HepG2 (cell line): Measurements from ENCODE around the gene MYCBP2. TPM values are rescaled to one million over a fixed set of nuclear protein-coding genes. Genes with fewer than 3 reads are reported as not detected.

Source experiments
- ATAC-seq: fragments of 200-7000 bp; cut with Tn5 transposase; 3 replicates; pipeline ENCODE4 v1.9.1; 2020; ENCODE audit warnings: mild to moderate bottlenecking, moderate library complexity
- BruUV-seq: library from RNA; stranded (reverse); fragments of 400-500 nt; replicated peaks from 2 replicates; lab custom pipeline; 2021; lab: Mats Ljungman, UMichigan
- CTCF ChIA-PET: fragments of 300-600 bp; formaldehyde crosslinking; extraction: SDS; loops from one replicate; lab custom pipeline; 2021; ENCODE audit warnings: low total read pairs, inconsistent platforms, low intra/inter-chr PET ratio; lab: Yijun Ruan, JAX
- POLR2A ChIA-PET: fragments of 350-600 bp; sonication (Branson Sonifier 250); formaldehyde crosslinking; loops from one replicate; lab custom pipeline; 2020; ENCODE audit warnings: antibody characterized with exemption, inconsistent platforms; lab: Yijun Ruan, JAX
- DNase-seq: peaks from one replicate; pipeline ENCODE4 v3.0.0-alpha.2; 2015; ENCODE audit warnings: low spot score
- FAIRE-seq: peaks from 3 replicates; lab custom pipeline; 2011; peaks lifted over from hg19 to GRCh38; lab: Jason Lieb, UNC
- H2AFZ ChIP-seq: one replicate; pipeline ENCODE4 v1.6.1; 2011; ENCODE audit warnings: low read length, inconsistent platforms
- H3K27ac ChIP-seq: fragments of 300-600 bp; 3 replicates; pipeline ENCODE4 v1.8.0; 2011; ENCODE audit warnings: mixed run types, mild to moderate bottlenecking, mixed read lengths, low read length, inconsistent platforms; ENCODE audit not compliant: insufficient read depth; ENCODE audit errors: extremely low read length
- H3K27me3 ChIP-seq, 2 experiments: fragments of 200-600 bp in 1 of 2; 2 replicates in 1 of 2; 3 replicates in 1 of 2; pipeline versions ENCODE4 v1.6.0 to v1.8.0; 2011; ENCODE audit warnings: low read length in 2 of 2, mild to moderate bottlenecking in 2 of 2, moderate library complexity in 2 of 2, inconsistent platforms in 1 of 2; ENCODE audit not compliant: insufficient read depth in 2 of 2, control insufficient read depth in 1 of 2
- H3K36me3 ChIP-seq, 2 experiments: fragments of 200-600 bp in 1 of 2; replicated peaks in 1 of 2; 2 replicates in 1 of 2; 3 replicates in 1 of 2; pipeline versions ENCODE4 v1.5.1 to v1.8.0; 2011; ENCODE audit warnings: low read length in 2 of 2, inconsistent platforms in 1 of 2; ENCODE audit not compliant: insufficient read depth in 2 of 2, control insufficient read depth in 1 of 2
- H3K4me1 ChIP-seq: 2 replicates; pipeline ENCODE4 v1.5.1; 2012; ENCODE audit warnings: low read length, inconsistent platforms; ENCODE audit not compliant: insufficient read depth
- H3K4me2 ChIP-seq: 2 replicates; pipeline ENCODE4 v1.6.0; 2011; ENCODE audit warnings: low read depth, low read length, inconsistent platforms
- H3K4me3 ChIP-seq, 3 experiments: fragments of 200-600 bp in 1 of 3; sonication (generic), shearing (Covaris generic) in 1 of 3; replicated peaks in 1 of 3; 2 replicates each; pipeline ENCODE4 v1.5.1; 2011 to 2016; ENCODE audit warnings: low read length in 3 of 3, inconsistent platforms in 2 of 3, low read depth in 2 of 3, mild to moderate bottlenecking in 2 of 3, control low read depth in 1 of 3, mixed read lengths in 1 of 3; ENCODE audit not compliant: insufficient read depth in 1 of 3
- H3K79me2 ChIP-seq: one replicate; pipeline ENCODE4 v1.6.1; 2011; ENCODE audit warnings: low read length, inconsistent platforms; ENCODE audit not compliant: insufficient read depth
- H3K9ac ChIP-seq: 2 replicates; pipeline ENCODE4 v1.6.0; 2011; ENCODE audit warnings: mild to moderate bottlenecking, low read depth, low read length, inconsistent platforms; ENCODE audit not compliant: insufficient read depth
- H3K9me3 ChIP-seq: 2 replicates; pipeline ENCODE4 v1.5.1; 2012; ENCODE audit warnings: mild to moderate bottlenecking, low read length
- H4K20me1 ChIP-seq: 2 replicates; pipeline ENCODE4 v1.6.0; 2011; ENCODE audit warnings: inconsistent platforms, mild to moderate bottlenecking, low read length, moderate library complexity; ENCODE audit not compliant: insufficient read depth
- ATAD3A ChIP-seq: sonication (generic); formaldehyde crosslinking; IDR thresholded peaks from 2 replicates; pipeline ENCODE4 v1.4.0; 2020; ENCODE audit warnings: missing genetic modification reagents
- DNMT1 ChIP-seq: sonication (generic); formaldehyde crosslinking; IDR thresholded peaks from 2 replicates; pipeline ENCODE4 v1.5.1; 2020; ENCODE audit warnings: mild to moderate bottlenecking, missing genetic modification reagents
- FOXJ3 ChIP-seq: sonication (generic); formaldehyde crosslinking; IDR thresholded peaks from 2 replicates; pipeline ENCODE4 v1.4.0; 2020; ENCODE audit warnings: missing genetic modification reagents, mild to moderate bottlenecking, borderline replicate concordance
- PTBP1 ChIP-seq: fragments of 200-400 bp; formaldehyde crosslinking; IDR thresholded peaks from 2 replicates; pipeline ENCODE4 v1.6.1; 2018; ENCODE audit warnings: low read length, low read depth; ENCODE audit not compliant: poor library complexity, severe bottlenecking
- SKI ChIP-seq: fragments of 450-650 bp; IDR thresholded peaks from one replicate; pipeline ENCODE4 v1.6.1; 2018; ENCODE audit warnings: mild to moderate bottlenecking; ENCODE audit not compliant: partially characterized antibody
- SRF ChIP-seq: IDR thresholded peaks from 2 replicates; pipeline ENCODE4 v1.6.1; 2011; ENCODE audit warnings: mild to moderate bottlenecking, low read depth, low read length, moderate library complexity
- TAF15 ChIP-seq: fragments of 200-400 bp; formaldehyde crosslinking; IDR thresholded peaks from one replicate; pipeline ENCODE4 v1.6.1; 2018; ENCODE audit warnings: mild to moderate bottlenecking, low read depth, low read length; ENCODE audit not compliant: poor library complexity, severe bottlenecking
- ZC3H13 ChIP-seq: sonication (generic); formaldehyde crosslinking; IDR thresholded peaks from 2 replicates; pipeline ENCODE4 v1.8.1; 2023; ENCODE audit warnings: mild to moderate bottlenecking, missing genetic modification reagents, moderate library complexity
- ZNF205 ChIP-seq: IDR thresholded peaks from 2 replicates; pipeline ENCODE4 v1.6.1; 2018; ENCODE audit warnings: missing biosample characterization, missing genetic modification reagents
- ZNF260 ChIP-seq: sonication (generic); formaldehyde crosslinking; IDR thresholded peaks from 2 replicates; pipeline ENCODE4 v1.4.0; 2020; ENCODE audit warnings: missing genetic modification reagents, low read depth, mild to moderate bottlenecking, borderline replicate concordance
- whole genome bisulfite sequencing: methylation state at CpG from one replicate; pipeline ENCODE4 v1.1.6; 2017; ENCODE audit warnings: low lambda C conversion rate; 5-methylcytosine and 5-hydroxymethylcytosine counted together
- in situ Hi-C: cut with HindIII; loops from 2 replicates; pipeline ENCODE4 v1.10.0; 2017; ENCODE audit warnings: low pct_unique_long_range_greater_than_20kb; ENCODE audit not compliant: extremely low pct_ligation_motif_present
- intact Hi-C: fragments of 100-400 bp; cut with micrococcal nuclease; formaldehyde crosslinking; loops from one replicate; pipeline ENCODE4 v1.10.0; 2022; ENCODE audit not compliant: unreplicated experiment
- polyA plus RNA-seq, 8 experiments: library from polyadenylated mRNA; depleted of rRNA in 3 of 8; stranded (reverse) in 7 of 8; unstranded in 1 of 8; fragments of >200 nt; fragmentation: Illumina TruSeq in 4 of 8; extraction: Trizol in 4 of 8; gene quantifications; 2 replicates each; pipeline versions ENCODE4 v1.2.1 to v1.2.3, GENCODE V29; 2011 to 2016; ENCODE audit warnings: low read depth in 4 of 8, missing spikeins in 1 of 8, mixed read lengths in 1 of 8; ENCODE audit not compliant: insufficient read depth in 1 of 8
- total RNA-seq, 5 experiments: library from RNA; depleted of rRNA; stranded (reverse); fragments of >200 nt; fragmentation: Illumina TruSeq; extraction: Trizol; gene quantifications; 2 replicates each; pipeline ENCODE4 v1.2.3, GENCODE V29; 2016; ENCODE audit warnings: low read depth in 1 of 5
- TF ChIP-seq, protein P1 (sequence below): sonication (generic); formaldehyde crosslinking; IDR thresholded peaks from 2 replicates; pipeline ENCODE4 v1.8.0; 2022; ENCODE audit warnings: missing genetic modification reagents, mild to moderate bottlenecking, moderate library complexity, borderline replicate concordance
- TF ChIP-seq, protein P2 (sequence below): sonication (generic); formaldehyde crosslinking; IDR thresholded peaks from 2 replicates; pipeline ENCODE4 v1.5.0; 2020; ENCODE audit warnings: mild to moderate bottlenecking, missing genetic modification reagents
- TF ChIP-seq, protein P3 (sequence below): sonication (generic); formaldehyde crosslinking; IDR thresholded peaks from 2 replicates; pipeline ENCODE4 v1.9.0; 2021; ENCODE audit warnings: missing genetic modification reagents, borderline replicate concordance

The MYCBP2 gene
- total and polyA plus RNA-seq, 2 of the 13 experiments (the other 11 are each of a cell fraction or from before 2014, with no cell fraction given): 16.3 to 35.3 TPM

DNA sequence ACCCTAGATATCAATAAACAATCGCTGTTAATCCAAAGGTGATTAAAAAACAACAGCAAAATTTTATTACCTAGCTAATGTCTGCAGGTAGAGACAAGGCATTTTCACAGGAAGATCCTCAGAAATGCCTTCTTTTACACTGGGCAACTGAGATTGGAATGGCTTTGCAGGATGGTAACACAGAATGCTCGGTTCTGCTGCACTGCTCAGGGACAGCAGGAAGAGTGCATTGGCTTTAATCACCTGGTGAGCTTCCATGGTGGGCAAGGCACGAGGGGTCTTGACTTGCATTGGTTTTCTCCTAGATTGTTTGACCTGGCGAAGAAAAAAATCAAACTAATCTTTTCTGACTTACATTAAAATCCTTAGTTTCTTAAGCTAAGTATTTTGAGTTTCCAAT lies 231.6 kb downstream of the MYCBP2 start:
- H3K9ac ChIP-seq: no peak overlapping the region
- TF ChIP-seq ZC3H13 (CRISPR knock-in tag): no peak
- TF ChIP-seq, all 625 proteins: peak for 0
- H4K20me1 ChIP-seq: no peaks in the 10 kb centered on the region
- H3K27ac ChIP-seq: no peak overlapping the region
- BruUV-seq: no TSS peak
- no peak for DNase-seq
- peaks cover 2 to 19% of the 10 kb centered on the region in 2 experiments; a peak in 3 of 5 replicates for H3K36me3 ChIP-seq
- POLR2A ChIA-PET: no interaction called here
- CTCF ChIA-PET: no interaction called here
- H3K79me2 ChIP-seq: no peaks in the 10 kb centered on the region
- no peak overlapping the region for H3K4me3 ChIP-seq
- H3K9me3 ChIP-seq: no peaks in the 10 kb centered on the region
- over 99% methylated on average over 4 of the region's 4 CpGs for WGBS
- H2AFZ ChIP-seq: no peak overlapping the region
- in situ Hi-C loops: no loop called here
- FAIRE-seq: no peak
- H3K4me2 ChIP-seq: no peak overlapping the region
- no peaks in the 10 kb centered on the region for H3K4me1 ChIP-seq
- no peak for ATAC-seq
- H3K27me3 ChIP-seq: no peaks in the 10 kb centered on the region
- intact Hi-C loops: no loop called here

DNA sequence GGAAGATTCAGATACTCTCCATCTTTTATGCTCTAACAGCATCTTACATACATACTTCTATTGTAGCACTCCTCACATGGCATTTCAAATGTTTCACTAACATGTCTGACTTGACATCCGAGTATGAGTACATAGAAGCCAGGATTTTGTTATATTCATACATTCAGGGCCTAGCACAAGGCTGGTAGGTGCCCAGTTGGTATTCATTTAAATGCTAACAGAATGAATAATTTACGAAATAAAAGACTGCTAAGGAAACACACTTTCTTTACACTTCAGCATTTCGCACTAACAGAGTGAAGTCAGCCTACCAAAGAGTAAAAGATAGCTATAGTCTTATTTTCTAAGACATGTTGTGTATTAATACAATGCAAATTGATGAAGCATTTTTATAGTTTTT lies 232.1 kb downstream of the MYCBP2 start:
- H3K9ac ChIP-seq: no peak overlapping the region
- H3K36me3 ChIP-seq: peaks cover 2 to 19% of the 10 kb centered on the region in 2 experiments; a peak in 3 of 5 replicates
- no peaks in the 10 kb centered on the region for H3K9me3 ChIP-seq
- FAIRE-seq: no peak
- no peaks in the 10 kb centered on the region for H3K4me1 ChIP-seq
- no peaks in the 10 kb centered on the region for H3K79me2 ChIP-seq
- CTCF ChIA-PET: no interaction called here
- no peak overlapping the region for H3K4me2 ChIP-seq
- BruUV-seq: no TSS peak
- no peak overlapping the region for H3K27ac ChIP-seq
- no peak for DNase-seq
- H3K4me3 ChIP-seq: no peak overlapping the region
- in situ Hi-C loops: no loop called here
- WGBS: 97% methylated on average over 3 of the region's 3 CpGs
- ATAC-seq: no peak
- intact Hi-C loops: no loop called here
- POLR2A ChIA-PET: no interaction called here
- no peaks in the 10 kb centered on the region for H3K27me3 ChIP-seq
- H2AFZ ChIP-seq: no peak overlapping the region
- H4K20me1 ChIP-seq: no peaks in the 10 kb centered on the region
- TF ChIP-seq PTBP1 (no peak), DNMT1 (CRISPR knock-in tag) (no peak), FOXJ3 (CRISPR knock-in tag) (no peak), ATAD3A (CRISPR knock-in tag) (no peak), SKI (no peak), ZNF260 (no peak), SRF (no peak), TAF15 (no peak), ZNF205 (CRISPR knock-in tag) (no peak)
- TF ChIP-seq, protein P1, sequence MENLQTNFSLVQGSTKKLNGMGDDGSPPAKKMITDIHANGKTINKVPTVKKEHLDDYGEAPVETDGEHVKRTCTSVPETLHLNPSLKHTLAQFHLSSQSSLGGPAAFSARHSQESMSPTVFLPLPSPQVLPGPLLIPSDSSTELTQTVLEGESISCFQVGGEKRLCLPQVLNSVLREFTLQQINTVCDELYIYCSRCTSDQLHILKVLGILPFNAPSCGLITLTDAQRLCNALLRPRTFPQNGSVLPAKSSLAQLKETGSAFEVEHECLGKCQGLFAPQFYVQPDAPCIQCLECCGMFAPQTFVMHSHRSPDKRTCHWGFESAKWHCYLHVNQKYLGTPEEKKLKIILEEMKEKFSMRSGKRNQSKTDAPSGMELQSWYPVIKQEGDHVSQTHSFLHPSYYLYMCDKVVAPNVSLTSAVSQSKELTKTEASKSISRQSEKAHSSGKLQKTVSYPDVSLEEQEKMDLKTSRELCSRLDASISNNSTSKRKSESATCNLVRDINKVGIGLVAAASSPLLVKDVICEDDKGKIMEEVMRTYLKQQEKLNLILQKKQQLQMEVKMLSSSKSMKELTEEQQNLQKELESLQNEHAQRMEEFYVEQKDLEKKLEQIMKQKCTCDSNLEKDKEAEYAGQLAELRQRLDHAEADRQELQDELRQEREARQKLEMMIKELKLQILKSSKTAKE (CRISPR knock-in tag): no peak
- TF ChIP-seq, protein P2, sequence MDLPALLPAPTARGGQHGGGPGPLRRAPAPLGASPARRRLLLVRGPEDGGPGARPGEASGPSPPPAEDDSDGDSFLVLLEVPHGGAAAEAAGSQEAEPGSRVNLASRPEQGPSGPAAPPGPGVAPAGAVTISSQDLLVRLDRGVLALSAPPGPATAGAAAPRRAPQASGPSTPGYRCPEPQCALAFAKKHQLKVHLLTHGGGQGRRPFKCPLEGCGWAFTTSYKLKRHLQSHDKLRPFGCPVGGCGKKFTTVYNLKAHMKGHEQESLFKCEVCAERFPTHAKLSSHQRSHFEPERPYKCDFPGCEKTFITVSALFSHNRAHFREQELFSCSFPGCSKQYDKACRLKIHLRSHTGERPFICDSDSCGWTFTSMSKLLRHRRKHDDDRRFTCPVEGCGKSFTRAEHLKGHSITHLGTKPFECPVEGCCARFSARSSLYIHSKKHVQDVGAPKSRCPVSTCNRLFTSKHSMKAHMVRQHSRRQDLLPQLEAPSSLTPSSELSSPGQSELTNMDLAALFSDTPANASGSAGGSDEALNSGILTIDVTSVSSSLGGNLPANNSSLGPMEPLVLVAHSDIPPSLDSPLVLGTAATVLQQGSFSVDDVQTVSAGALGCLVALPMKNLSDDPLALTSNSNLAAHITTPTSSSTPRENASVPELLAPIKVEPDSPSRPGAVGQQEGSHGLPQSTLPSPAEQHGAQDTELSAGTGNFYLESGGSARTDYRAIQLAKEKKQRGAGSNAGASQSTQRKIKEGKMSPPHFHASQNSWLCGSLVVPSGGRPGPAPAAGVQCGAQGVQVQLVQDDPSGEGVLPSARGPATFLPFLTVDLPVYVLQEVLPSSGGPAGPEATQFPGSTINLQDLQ (CRISPR knock-in tag): no peak
- TF ChIP-seq, protein P3, sequence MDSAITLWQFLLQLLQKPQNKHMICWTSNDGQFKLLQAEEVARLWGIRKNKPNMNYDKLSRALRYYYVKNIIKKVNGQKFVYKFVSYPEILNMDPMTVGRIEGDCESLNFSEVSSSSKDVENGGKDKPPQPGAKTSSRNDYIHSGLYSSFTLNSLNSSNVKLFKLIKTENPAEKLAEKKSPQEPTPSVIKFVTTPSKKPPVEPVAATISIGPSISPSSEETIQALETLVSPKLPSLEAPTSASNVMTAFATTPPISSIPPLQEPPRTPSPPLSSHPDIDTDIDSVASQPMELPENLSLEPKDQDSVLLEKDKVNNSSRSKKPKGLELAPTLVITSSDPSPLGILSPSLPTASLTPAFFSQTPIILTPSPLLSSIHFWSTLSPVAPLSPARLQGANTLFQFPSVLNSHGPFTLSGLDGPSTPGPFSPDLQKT (CRISPR knock-in tag): no peak
